Fibroblast of lung (primary cell): ENCODE measurements around the gene HOXD9.

ENCODE experiments used
- CTCF ChIP-seq, 2 donors: IDR thresholded peaks in 1 of 2; conservative IDR thresholded peaks in 1 of 2; 1 replicate in 1 of 2; 2 replicates in 1 of 2; pipeline ENCODE4 v1.5.1; 2011 to 2012; ENCODE audit warnings: low read length in 2 of 2, control low read depth in 1 of 2, inconsistent platforms in 1 of 2, low read depth in 1 of 2, mild to moderate bottlenecking in 1 of 2
- EZH2 ChIP-seq: IDR thresholded peaks from 2 replicates; pipeline ENCODE4 v1.5.1; 2012; ENCODE audit warnings: low read length, control low read depth, mild to moderate bottlenecking; ENCODE audit errors: missing control alignments

- no peak for TF ChIP-seq EZH2
- no peak for TF ChIP-seq CTCF (conservative IDR thresholded peaks at IDR 0.05 in 1 of 2, IDR thresholded peaks at IDR 0.05 in 1 of 2; ENCODE audit: low read depth in 1 of 2, low read length in 2 of 2)
Measured at GRCh38 chr2:176169711-176170110, 47.2 kb downstream of the HOXD9 start.
